22Rv1 (cell line): ENCODE results near the gene KIF6.

ENCODE experiments used
- H3K27ac ChIP-seq: fragments of 450-650 bp; 2 replicates; pipeline ENCODE4 v1.5.1; 2017
- CTCF ChIP-seq: fragments of 450-650 bp; IDR thresholded peaks from 2 replicates; pipeline ENCODE4 v1.5.1; 2017; ENCODE audit warnings: mild to moderate bottlenecking
- ZFX ChIP-seq: fragments of 450-650 bp; IDR thresholded peaks from 2 replicates; pipeline ENCODE4 v1.6.1; 2017; ENCODE audit warnings: antibody characterized with exemption, borderline replicate concordance

KIF6 gene

GRCh38 chr6:39420300-39421265 lies 304.6 kb downstream of the KIF6 start:
- TF ChIP-seq CTCF (no peak), ZFX (no peak)
- no peak overlapping the region for H3K27ac ChIP-seq

- no peak overlapping the region for H3K27ac ChIP-seq
- no peak for TF ChIP-seq CTCF
- TF ChIP-seq ZFX, result no peak
Measured at GRCh38 chr6:39419607-39420006, 305.6 kb downstream of the KIF6 start.

GRCh38 chr6:39417440-39417839 lies 307.8 kb downstream of the KIF6 start:
- TF ChIP-seq ZFX (no peak), CTCF (no peak)
- H3K27ac ChIP-seq, result no peak overlapping the region

GRCh38 chr6:39416728-39417127 lies 308.5 kb downstream of the KIF6 start:
- TF ChIP-seq ZFX (no peak), CTCF (no peak)
- no peak overlapping the region for H3K27ac ChIP-seq

- TF ChIP-seq ZFX (no peak), CTCF (no peak)
- no peak overlapping the region for H3K27ac ChIP-seq
Measured at GRCh38 chr6:39416026-39416425, 309.2 kb downstream of the KIF6 start.

GRCh38 chr6:39415482-39415881 lies 309.7 kb downstream of the KIF6 start:
- TF ChIP-seq ZFX, result no peak
- no peak for TF ChIP-seq CTCF
- no peak overlapping the region for H3K27ac ChIP-seq

GRCh38 chr6:39411465-39411864 lies 313.7 kb downstream of the KIF6 start:
- TF ChIP-seq ZFX (no peak), CTCF (no peak)
- H3K27ac ChIP-seq, result no peak overlapping the region
